ENCODE measurements around the gene ZDHHC9. TPM values are rescaled to one million over a fixed set of nuclear protein-coding genes. Genes with fewer than 3 reads are reported as not detected.

The ZDHHC9 gene
- total and polyA plus RNA-seq, 2 of the 4 experiments (the other 2 are of a cell fraction), result 17.7 to 28.4 TPM

- Histone ChIP-seq H3K4me3 (ENCODE audit: insufficient read depth, low read depth, low read length) (no peak overlapping the region), H2BK120ac (ENCODE audit: low read depth, low read length) (no peak overlapping the region), H3K27me3 (ENCODE audit: control insufficient read depth, insufficient read depth, low read length) (peaks cover 22% of the 10 kb centered on the region), H3K36me3 (ENCODE audit: control insufficient read depth, insufficient read depth, low read length) (no peaks in the 10 kb centered on the region), H3K4me2 (ENCODE audit: low read depth, low read length) (no peak overlapping the region), H4K91ac (ENCODE audit: insufficient read depth, low read depth, low read length) (no peak overlapping the region), H3K56ac (ENCODE audit: extremely low read depth, insufficient read depth, low read length) (no peak overlapping the region), H3K9me3 (ENCODE audit: control insufficient read depth, insufficient read depth, low read length) (peaks cover 3% of the 10 kb centered on the region; the same call in 1 of the 2 replicates), H3K4ac (ENCODE audit: low read depth, low read length) (no peak overlapping the region), H2BK5ac (ENCODE audit: low read depth, low read length, poor library complexity, severe bottlenecking) (no peak overlapping the region), H3K27ac (ENCODE audit: insufficient read depth, low read length) (no peak overlapping the region), H3K79me1 (ENCODE audit: low read depth in 1 of 2, low read length in 2 of 2) (no peaks in the 10 kb centered on the region), H2AFZ (replicated peaks; ENCODE audit: low read length, poor library complexity) (no peak overlapping the region), H2AK5ac (ENCODE audit: low read depth, low read length) (no peak overlapping the region), H3K4me1 (ENCODE audit: control insufficient read depth, insufficient read depth, low read length) (no peaks in the 10 kb centered on the region), H3K9ac (ENCODE audit: low read depth, low read length) (no peak overlapping the region), H2BK20ac (ENCODE audit: low read depth, low read length) (no peak overlapping the region), H3K9me1 (ENCODE audit: insufficient read depth, low read length) (no peaks in the 10 kb centered on the region), H3K18ac (ENCODE audit: low read depth, low read length) (no peak overlapping the region), H2AK9ac (replicated peaks; ENCODE audit: low read depth, low read length, poor library complexity) (no peak overlapping the region), H3K14ac (replicated peaks; ENCODE audit: low read depth, low read length) (no peak overlapping the region), H3K23ac (ENCODE audit: low read depth, low read length) (no peak overlapping the region), H4K20me1 (ENCODE audit: insufficient read depth, low read length) (no peaks in the 10 kb centered on the region), H4K8ac (ENCODE audit: low read depth in 2 of 2, low read length in 2 of 2) (no peak overlapping the region), H2BK15ac (ENCODE audit: low read depth, low read length) (no peak overlapping the region), H4K5ac (ENCODE audit: low read depth, low read length) (no peak overlapping the region)
- WGBS, 2 experiments (ENCODE audit: extremely low coverage in 2 of 2, insufficient read length in 1 of 2), result 75% methylated on average over 3 of the region's 6 CpGs; no CpG with 5 or more reads in 1 of the 2 experiments
- ChIA-PET POLR2A (ENCODE audit: unreplicated experiment) (no interaction called here), CTCF (no interaction called here)
- TF ChIP-seq MAFK (IDR thresholded peaks at IDR 0.05; ENCODE audit: low read depth, low read length) (no peak), POLR2A (IDR thresholded peaks at IDR 0.05; ENCODE audit: low read depth, low read length) (no peak), CHD1 (IDR thresholded peaks at IDR 0.05; ENCODE audit: low read depth, low read length) (no peak)
- ATAC-seq (ENCODE audit: low read depth) (no peak), DNase-seq (no peak)
- dilution Hi-C loops (cut with HindIII; ENCODE audit: low sequenced_read_pairs, unreplicated experiment), result no loop called here
- in situ Hi-C loops (cut with MboI; ENCODE audit: low sequenced_read_pairs), result no loop called here
- no TSS peak for BruUV-seq (replicated peaks)
- intact Hi-C loops (cut with micrococcal nuclease), result no loop called here
These were observed 63.1 kb downstream of the ZDHHC9 start for GRCh38 chrX:129780441-129781105.

Measured in IMR-90 (cell line).